GM21515 (cell line): ENCODE results near the gene DNAJB12.
"Not testable (repeated sequence)": the region's sequence is repeated elsewhere in the genome, so short reads cannot be mapped to it uniquely, and the experiment has no call there.

Experiments
- ATAC-seq: cut with Tn5 transposase; IDR thresholded peaks from one replicate; pipeline ENCODE4 v1.9.1; 2021; ENCODE audit not compliant: unreplicated experiment

Gene DNAJB12

DNA sequence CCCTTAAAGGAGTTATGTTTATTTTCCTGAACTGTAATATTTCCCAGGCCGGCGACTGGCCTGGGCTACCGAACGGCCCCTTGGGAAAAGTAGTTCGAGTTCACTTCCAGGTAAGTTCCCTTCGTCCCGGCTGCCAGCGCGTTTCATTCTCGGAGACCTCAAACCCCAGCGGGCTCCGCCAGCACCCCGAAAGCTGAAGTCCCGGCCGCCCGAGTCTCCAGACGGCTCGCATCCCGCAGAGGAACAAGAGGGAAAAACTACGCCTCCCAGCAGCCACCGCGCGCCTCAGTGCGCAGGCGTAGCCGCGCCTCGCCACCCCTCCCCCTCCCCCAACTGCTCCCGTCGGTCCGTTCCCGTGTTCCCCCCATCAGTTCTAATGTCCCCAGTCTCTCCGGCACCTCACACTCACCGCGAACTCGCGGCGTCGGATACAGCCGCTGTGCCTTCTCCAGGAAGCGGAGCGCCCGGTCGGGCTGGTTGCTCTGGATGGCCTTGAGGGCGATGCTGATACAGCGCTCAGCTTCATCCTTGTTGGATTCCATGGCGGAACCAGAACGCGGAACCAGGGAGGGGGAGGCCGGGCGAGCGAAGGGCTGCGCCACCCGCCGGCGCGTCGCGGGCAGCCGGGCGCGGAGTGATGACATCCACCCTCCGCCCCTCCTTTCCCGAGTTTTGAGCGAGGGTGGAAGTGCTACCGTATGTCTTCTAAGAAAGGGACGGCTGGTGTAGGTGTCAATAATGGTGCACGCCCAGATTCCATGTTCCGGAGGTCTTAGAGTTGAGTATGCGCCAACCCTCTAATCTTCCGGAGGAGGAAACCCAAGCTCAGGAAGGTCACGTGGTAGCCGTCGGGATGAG, at the start of gene DNAJB12:
DNAJB12 (minus strand) TSS at position 564 of the 858 bp plus-strand sequence; CDS start at position 542, 22 bp downstream.
- peak; percentile 70 for ATAC-seq

DNA sequence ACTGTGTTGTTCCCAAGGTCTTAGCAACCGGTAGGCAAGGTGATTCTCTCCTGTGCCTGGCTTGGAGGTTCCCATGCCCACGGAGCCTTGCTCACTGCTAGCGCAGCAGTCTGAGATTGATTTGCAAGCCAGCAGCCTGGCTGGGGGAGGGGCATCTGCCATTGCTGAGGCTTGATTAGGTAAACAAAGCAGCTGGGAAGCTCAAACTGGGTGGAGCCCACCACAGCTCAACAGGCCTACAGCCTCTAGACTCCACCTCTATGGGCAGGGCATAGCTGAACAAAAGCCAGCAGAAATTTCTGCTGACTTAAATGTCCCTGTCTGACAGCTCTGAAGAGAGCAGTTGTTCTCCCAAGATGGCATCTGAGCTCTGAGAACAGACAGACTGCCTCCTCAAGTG, 40.9 kb upstream of the DNAJB12 start:
- ATAC-seq, result not testable (repeated sequence)

DNA sequence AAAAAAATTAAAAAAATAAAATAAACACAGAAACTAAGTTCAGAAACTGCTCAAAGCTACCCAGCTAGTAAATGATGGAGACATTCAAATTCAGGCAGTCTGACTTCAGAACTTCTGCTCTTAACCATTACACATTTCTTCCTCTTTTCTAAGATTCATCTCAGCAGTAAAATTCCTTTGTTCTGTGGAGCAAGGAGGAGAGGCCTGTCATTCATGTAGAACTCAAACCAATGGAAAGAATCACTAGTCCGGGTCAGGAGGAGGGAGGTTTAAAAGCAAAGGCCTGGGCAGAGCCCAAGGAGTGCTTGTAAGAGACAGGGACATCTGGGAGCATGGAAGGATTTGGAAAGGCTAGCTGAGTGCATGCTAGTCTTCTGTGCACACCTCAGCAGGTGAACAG, 37.9 kb upstream of the DNAJB12 start:
- ATAC-seq, result no peak

DNA sequence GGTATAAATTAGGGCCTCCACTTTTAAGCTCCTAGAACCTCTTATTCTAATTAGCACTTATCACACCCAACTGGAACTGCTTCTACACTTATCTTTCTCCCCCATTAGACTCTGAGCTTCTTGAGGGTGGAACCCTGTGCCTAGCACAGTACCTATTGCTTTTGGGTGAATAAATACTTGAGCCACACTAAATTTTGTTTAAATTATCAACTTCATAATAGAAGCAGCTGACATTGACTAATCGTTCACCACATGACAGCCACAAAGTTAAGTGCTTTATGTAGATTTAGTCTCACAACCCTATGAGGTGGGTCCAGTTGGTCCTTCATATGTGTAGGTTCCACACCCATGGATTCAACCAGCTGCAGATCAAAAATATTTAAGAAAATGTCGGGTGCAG, 36.0 kb upstream of the DNAJB12 start:
- no peak for ATAC-seq

DNA sequence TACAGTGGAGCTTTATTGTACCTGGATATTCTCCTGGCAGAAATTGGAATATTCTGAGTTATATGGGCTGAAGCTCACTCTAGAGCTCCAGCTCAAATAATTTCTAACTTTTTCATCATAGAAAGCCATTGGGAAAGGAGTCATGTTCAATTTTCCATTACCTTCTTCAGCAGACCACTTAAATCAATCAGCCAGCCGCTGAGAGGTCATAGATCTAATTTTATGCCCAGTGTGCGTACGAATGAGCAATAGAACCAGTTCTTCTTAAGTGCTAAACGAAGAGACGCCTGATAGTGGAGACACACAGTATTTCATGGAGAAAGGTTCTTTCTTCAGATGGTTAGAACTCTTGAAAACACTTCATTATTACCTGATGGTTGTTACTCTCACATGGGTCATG, 35.0 kb upstream of the DNAJB12 start:
- no peak for ATAC-seq

DNA sequence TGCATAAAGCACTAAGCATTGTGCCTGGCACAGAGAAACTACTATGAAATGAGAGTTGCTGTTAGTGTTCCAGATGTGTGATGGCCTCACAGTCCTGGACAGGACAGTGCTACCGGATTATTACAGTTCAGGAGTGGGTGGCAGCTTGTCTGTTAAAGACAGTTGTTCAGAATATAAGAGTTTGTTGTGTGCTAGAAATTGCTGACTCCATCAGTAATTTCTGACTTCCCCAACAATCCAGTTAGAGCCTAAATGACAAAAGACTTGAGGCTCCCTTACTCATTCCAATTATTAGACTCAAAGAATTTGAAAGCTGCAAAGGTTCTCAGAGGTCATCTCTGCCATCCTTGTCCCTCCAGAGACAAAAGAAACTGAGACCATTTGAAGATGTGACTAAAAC, 34.3 kb upstream of the DNAJB12 start:
- ATAC-seq, result no peak

DNA sequence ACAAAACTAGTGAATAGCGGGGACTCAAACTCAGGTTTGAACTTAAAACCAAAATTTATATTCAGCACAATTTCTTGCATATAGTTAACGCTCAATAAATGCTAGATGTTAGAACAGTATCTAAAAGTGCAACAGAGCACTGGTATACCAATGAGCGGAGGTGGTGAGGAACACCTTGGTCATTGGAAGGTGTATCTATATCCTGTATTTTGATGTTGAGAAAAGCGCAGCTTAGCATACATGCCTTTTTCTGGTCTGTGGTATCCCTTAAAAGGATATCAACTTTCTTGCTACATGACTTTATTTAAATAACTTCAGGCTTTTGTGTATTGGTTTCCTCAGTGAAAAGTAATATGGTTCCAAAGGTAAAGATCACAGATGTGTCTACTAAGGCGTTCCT, 33.3 kb upstream of the DNAJB12 start:
- no peak for ATAC-seq

DNA sequence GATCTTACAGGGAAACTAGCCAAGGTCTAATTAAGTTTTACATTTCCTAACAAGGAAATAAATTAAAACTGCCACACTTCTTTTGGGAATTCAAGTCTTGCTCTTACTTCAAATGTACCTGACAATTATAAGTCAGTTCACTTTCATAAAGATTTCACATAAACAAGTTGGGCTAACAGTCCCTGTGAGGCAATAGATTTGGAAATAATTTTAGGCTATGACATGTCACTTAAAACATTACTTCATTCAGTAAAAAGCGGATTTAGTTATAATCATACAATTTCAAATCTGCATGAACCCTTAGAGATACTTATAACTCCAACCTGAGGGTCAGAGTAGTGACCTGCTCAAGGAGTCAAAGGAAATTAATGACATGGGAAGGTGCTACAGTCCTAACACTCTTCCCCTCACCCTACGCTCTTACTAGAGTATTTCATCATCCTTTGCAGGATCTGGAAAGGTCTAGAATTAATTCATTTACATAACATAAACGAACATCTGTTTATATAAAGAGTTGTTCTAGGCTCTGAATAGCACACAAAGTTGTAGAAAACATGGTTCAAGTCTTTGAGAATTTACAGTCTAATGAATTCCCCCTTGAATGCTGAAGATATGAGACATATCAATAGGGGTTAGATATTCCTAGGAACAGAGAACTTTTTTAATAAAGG, 32.3 kb upstream of the DNAJB12 start:
- no peak for ATAC-seq

DNA sequence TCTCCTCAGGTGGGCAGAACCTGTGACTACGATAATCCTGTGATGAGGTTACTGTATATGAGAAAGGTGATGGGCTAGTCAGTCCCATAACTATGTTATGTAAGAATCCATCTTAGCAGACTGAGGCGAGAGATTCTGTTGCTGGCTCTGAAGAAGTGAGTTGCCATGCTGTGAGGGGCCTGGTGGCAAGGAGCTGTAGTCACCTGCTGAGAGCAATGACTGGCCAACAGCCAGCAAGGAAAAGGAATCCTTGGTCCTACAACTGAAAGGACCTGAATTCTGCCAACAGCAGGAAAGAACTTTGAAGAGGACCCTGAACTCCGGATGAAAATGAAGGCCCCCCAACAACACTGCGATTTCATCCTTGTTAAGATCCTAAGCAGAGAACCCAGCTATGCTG, 31.0 kb upstream of the DNAJB12 start:
- ATAC-seq, result no peak

DNA sequence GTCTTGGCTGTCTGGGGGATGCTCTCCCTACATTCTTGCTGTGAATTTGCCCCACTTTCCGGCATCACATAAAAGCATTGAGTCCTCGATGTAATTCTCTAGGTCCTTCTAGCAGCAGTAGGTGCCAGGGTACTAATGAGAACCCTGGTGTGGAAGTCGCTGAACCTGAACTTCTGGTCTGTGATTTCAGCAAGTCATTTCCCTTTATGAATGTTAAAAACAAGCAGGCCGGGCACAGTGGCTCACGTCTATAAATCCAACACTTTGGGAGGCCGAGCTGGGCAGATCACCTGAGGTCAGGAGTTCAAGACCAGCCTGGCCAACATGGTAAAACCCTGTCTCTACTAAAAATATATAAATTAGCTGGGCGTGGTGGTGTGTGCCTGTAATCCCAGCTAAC, 30.3 kb upstream of the DNAJB12 start:
- ATAC-seq, result not testable (repeated sequence)

DNA sequence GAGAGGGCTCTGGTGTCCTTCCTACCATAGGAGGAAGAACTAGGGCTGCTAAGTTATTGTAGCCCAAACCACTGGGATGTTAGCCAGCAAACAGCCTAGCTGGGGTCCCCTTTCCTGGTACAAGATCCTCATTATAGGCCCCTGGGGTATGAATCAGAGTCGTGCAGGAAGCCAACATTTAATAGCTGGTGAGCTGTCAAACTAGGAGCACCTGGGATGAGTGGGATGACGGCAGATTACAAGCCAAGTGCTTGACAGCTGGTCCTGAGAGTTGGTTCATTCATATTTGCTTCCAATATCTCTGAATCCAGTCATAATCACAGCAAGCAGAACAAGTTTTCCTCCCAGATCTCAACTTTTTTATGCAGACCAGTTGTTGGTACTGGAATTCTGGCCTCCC, 25.1 kb upstream of the DNAJB12 start:
- no peak for ATAC-seq

DNA sequence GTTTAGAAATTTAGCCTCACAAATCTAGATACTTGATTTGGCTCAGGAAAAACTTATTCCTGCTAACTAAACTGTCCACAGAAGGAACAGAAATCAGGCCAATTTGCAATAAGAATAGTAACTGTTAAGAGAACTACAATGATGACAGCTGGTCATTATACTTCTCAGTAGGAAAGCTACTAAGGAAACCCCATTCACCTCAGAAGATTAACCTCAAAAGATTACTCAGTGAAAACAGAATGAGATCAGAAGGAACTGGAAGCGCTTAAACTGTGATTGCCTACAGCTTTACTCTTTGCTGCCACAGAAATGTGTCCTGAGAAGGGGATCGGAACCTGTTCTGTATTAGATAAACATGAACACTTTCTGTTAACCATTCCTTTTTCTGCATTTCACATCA, 24.3 kb upstream of the DNAJB12 start:
- no peak for ATAC-seq

DNA sequence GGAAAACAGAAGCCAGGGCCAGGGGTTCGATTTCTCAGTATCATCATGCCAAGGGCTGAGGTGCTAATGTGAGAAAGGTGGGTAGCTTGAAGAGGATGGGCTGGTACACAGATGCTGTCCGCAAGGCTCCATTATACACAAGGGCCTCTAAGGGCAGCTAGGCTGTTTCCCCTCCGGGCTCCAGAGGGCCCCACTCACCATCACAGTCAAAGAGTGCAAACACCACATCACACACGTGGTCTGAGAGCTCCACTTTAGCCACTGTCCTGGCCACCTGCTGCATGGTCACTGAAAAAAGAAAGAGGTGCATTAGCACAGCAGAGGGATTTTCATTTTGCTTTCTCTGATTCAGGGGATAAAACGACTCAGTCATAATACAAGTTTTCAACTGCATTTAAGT, 20.9 kb upstream of the DNAJB12 start:
- no peak for ATAC-seq

DNA sequence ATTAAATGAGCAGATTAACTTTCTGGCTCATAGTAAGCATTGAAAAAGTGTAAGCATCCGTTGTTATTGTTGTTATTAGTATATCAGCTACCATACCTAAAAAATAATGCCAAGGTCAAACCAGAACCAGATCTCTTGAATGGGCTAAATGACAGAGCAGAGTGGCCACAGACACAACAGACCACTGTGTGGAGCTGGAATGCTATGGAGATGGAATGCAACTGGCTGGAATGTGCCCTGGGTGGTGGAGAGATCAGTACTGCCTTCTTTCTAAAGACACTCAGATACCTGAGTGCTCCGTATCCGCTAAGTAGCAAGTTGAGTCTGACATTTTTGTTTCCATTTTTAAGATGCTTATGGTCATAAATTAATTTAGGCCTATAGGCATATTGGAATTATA, 20.5 kb upstream of the DNAJB12 start:
- ATAC-seq, result no peak

DNA sequence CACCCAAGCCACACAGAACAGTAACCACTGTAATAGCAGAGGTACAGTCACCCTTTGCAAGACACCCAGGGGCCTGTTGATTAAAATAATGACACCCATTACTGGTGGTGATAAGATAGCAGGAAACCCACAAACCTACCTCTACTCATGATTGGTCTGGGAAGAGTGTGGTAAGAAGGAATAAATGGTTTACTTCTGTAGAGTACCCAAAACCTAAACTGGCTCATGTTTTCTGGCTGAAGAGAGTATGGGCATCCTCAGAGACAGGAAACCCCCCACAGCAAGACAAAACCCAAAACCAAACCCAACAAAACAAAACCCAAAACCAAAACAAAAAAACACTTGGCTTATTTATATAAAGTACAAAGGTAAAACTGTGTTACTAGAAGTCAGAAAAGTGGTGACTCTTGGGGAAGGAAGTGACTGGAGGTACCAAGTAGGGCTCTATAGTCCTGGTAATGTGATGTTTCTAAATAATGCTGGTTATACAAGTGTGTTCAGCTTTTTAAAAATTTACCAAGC, 15.5 kb upstream of the DNAJB12 start:
- ATAC-seq, result no peak

DNA sequence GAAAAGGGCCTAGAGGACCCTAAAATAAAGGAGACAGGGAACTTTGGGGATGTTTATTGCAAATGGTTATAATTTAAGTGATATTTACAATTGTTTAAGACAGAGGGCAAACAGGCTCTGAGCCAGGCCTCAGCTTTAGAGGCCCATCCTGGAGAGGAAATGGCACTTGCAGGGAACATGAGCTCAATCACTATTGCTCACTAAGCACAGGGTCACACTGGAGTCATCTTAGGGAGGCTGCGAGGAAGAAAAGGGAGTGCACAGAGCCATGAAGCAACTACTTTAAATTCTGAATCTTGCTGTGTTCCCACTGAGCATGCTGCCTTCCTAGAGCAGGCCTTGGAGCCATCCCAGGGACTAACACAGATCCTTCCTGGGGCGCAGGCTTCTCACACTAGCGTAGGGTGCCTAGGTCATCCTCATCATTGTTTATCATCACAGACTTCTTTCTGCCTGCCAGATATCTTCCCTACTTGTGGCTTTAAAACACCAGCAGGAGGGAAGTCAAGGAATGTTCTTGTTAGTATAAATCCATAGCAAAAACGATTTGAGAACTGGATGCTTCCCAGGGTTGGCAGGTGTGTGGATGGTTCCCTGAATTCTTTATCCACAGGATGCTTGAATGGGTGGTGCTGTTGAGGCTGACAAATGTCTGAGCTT, 12.7 kb upstream of the DNAJB12 start:
- ATAC-seq, result no peak

DNA sequence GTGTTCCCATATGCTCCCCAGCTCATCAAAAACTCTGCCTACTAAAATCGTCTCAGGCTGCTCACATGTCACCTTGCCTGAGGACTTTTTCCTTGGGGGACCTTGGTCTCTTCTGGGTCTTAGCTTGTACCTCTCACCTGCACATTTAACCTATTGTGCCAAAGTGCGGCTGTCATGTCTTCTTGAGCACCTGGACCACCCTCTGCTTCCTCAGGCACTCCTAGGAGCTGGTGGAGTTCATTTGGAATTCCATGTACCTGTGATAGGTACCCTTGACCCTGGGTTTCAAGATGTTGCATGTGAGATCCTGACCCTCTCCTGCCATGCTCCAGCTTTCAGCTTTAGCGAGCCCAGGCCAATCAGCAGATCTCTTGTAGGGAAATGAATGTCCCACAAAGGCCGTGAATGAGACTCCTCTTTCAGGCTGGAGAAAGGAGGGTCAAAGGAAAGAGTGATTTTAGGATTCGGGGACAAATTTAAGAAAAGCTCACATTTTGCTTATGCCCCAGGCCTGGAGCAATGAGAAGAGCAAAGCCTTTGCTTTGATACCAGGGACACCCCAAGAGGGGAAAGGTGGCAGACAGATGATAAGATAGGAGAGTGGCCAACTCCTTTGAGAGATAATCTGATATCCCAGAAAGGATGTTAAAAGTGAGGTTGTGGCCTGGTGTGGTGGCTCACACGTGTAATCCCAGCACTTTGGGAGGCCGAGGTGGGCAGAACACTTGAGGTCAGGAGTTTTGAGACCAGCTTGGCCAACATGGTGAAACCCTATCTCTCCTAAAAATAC, 10.6 kb upstream of the DNAJB12 start:
- ATAC-seq, result no peak

DNA sequence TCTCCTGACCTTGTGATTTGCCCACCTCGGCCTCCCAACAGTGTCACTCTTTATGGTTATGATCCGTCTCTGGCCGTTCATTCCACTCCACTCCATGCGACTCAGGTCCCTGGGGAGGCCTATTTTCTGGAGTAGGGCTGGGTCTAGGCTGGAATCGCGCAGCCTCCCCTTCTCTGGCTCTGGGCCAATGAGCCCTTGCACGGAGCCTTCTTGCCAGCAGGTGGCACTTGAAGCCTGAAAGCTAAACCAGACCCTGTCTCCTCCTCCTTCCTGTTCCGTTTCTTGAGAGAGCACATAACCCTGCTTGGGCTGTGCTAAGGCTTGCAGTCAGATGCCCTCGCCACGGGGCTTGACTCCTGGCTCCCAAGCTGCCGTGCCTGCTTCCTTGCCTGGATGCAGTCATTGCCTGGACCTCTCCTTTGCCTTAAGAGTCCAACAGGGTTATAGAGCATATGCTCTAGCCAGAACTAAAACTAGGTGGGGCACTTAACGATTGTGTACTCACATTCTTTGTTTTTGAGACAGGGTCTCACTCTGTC, 9.6 kb upstream of the DNAJB12 start:
- peak; percentile 62 for ATAC-seq

DNA sequence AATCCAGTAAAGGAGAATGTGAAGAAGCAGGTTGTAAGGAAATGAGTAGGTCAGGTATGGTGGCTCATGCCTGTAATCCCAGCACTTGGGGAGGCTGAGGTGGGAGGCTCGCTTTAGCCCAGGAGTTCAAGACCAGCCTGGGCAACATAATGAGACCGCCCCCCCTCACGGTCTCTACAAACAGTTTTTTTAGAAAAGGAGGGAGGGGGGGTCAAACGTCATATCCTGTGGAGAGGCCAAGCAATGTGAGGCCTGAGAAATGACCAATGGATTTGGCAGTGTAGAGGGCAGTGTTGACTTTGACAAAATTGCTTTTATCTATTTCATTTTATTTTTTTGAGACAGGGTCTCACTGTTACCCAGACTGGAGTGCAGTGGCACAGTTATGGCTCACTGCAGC, 2.3 kb upstream of the DNAJB12 start:
- ATAC-seq, result no peak

DNA sequence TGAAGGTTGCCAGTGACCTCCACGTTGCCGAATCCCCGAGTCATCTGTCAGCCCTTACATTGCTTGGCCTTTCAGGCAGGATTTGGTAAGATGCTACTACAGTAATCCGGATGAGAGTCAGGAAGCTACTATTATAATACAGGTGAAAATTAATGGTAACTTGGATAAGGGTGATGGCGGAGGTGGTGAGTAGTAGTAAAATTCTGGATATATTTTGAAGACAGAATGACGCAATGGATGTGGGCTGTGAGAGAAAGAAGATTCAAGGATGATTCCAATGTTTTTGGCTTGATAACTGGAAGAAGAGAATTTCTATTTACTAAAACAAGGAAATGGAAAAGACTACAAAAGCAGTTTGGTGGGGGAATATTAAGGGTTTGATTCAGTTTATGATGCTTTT, 1.4 kb upstream of the DNAJB12 start:
- no peak for ATAC-seq

DNA sequence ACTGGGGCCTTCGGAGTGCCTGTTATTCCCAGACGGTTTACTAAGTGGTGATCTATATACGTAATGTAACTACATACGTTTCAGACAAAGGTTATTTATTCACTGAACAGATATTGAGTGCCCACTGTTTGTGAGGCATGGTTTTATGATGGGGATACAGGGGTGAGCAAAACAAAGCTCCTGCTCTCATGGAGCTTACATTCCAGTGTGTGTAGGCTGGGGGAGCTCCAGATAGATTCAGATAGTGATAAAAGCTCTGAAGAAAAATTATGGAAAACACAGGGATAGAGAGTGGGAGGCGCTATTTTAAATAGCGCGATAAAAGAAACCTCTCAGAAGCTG, 466 bp upstream of the DNAJB12 start:
- ATAC-seq, result no peak
